ENCODE measurements around the gene DENND2A.
"Not testable (repeated sequence)": the region's sequence is repeated elsewhere in the genome, so short reads cannot be mapped to it uniquely, and the experiment has no call there.

Gene DENND2A

GRCh38 chr7:140646931-140647647 lies 6.5 kb upstream of the DENND2A start:
- DNase-seq (ENCODE audit: low read depth in 2 of 2): no peak

GRCh38 chr7:140645166-140645900 lies 4.7 kb upstream of the DENND2A start:
- DNase-seq (ENCODE audit: low read depth in 2 of 2): no peak

- not testable (repeated sequence) for DNase-seq (ENCODE audit: low read depth in 2 of 2)
These were observed 4.1 kb upstream of the DENND2A start for GRCh38 chr7:140644761-140645160.

GRCh38 chr7:140643416-140643815 lies 2.8 kb upstream of the DENND2A start:
- DNase-seq (ENCODE audit: low read depth in 2 of 2): no peak

- DNase-seq (ENCODE audit: low read depth in 2 of 2): no peak
These were observed 1.0 kb upstream of the DENND2A start for GRCh38 chr7:140641524-140642195.

- no peak for DNase-seq (ENCODE audit: low read depth in 2 of 2)
These were observed 464 bp downstream of the DENND2A start for GRCh38 chr7:140640060-140640637.

- DNase-seq (ENCODE audit: low read depth in 2 of 2): peak; percentile 61 to 73
These were observed 1.1 kb downstream of the DENND2A start for GRCh38 chr7:140639366-140640053.

GRCh38 chr7:140638173-140638791 lies 2.3 kb downstream of the DENND2A start:
- DNase-seq (ENCODE audit: low read depth in 2 of 2): no peak

- no peak for DNase-seq (ENCODE audit: low read depth in 2 of 2)
These were observed 3.2 kb downstream of the DENND2A start for GRCh38 chr7:140637400-140637799.

- no peak for DNase-seq (ENCODE audit: low read depth in 2 of 2)
These were observed 4.8 kb downstream of the DENND2A start for GRCh38 chr7:140635816-140636215.

- DNase-seq (ENCODE audit: low read depth in 2 of 2): no peak
These were observed 5.3 kb downstream of the DENND2A start for GRCh38 chr7:140635345-140635744.

- DNase-seq (ENCODE audit: low read depth in 2 of 2): no peak
These were observed 9.0 kb downstream of the DENND2A start for GRCh38 chr7:140631602-140632001.

- DNase-seq (ENCODE audit: low read depth in 2 of 2): no peak
These were observed 9.6 kb downstream of the DENND2A start for GRCh38 chr7:140631021-140631420.

- DNase-seq (ENCODE audit: low read depth in 2 of 2): peak; percentile 98
These were observed 14.4 kb downstream of the DENND2A start for GRCh38 chr7:140625908-140626868.

GRCh38 chr7:140625192-140625558 lies 15.4 kb downstream of the DENND2A start:
- DNase-seq (ENCODE audit: low read depth in 2 of 2): not testable (repeated sequence)

GRCh38 chr7:140624392-140625191 lies 16.0 kb downstream of the DENND2A start:
- no peak for DNase-seq (ENCODE audit: low read depth in 2 of 2)

GRCh38 chr7:140623980-140624379 lies 16.6 kb downstream of the DENND2A start:
- DNase-seq (ENCODE audit: low read depth in 2 of 2): no peak

GRCh38 chr7:140621401-140622021 lies 19.1 kb downstream of the DENND2A start:
- DNase-seq (ENCODE audit: low read depth in 2 of 2): no peak

All from fibroblast of skin of left biceps (primary cell).